ENCODE data around the gene SAC3D1. TPM values are rescaled to one million over a fixed set of nuclear protein-coding genes. Genes with fewer than 3 reads are reported as not detected.

SAC3D1 gene
- total and polyA plus RNA-seq, 2 of the 4 experiments (the other 2 are of a cell fraction) = 2.9 to 13.2 TPM

DNA sequence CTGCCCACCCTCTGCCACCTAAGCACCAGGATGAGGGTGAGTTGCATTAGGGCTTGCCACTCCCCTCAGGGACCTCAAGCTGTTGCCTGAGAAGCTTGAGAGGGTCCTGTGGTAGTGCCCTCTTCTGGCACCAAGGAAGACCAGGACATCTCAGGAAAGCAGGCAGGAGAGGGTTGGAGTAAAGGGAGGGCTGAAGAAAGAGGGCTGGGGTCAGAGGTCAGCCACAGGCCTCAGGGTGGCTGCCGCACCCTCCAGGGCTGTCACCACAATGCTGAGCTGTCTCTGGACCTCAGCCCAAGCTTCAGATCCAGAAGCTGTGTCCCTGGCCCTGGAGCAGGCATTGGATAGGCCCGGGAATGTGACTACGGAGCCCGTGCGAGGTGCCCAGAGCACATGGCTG lies 4.1 kb downstream of the SAC3D1 start:
- H4K91ac ChIP-seq (ENCODE audit: insufficient read depth, low read depth, low read length) = no peak overlapping the region
- intact Hi-C loops (cut with micrococcal nuclease) = no loop called here
- no peak overlapping the region for H2BK5ac ChIP-seq (ENCODE audit: low read depth, low read length, poor library complexity, severe bottlenecking)
- H3K79me1 ChIP-seq (ENCODE audit: low read depth in 1 of 2, low read length in 2 of 2) = peaks cover 17 to 37% of the 10 kb centered on the region in 2 experiments
- no peak overlapping the region for H2AK9ac ChIP-seq (replicated peaks; ENCODE audit: low read depth, low read length, poor library complexity)
- peaks cover 13% of the 10 kb centered on the region; the same call in 1 of the 2 replicates for H3K9me1 ChIP-seq (ENCODE audit: insufficient read depth, low read length)
- H4K8ac ChIP-seq (ENCODE audit: low read depth in 2 of 2, low read length in 2 of 2) = no peak overlapping the region
- H3K27me3 ChIP-seq (ENCODE audit: control insufficient read depth, insufficient read depth, low read length) = no peaks in the 10 kb centered on the region
- H2BK20ac ChIP-seq (ENCODE audit: low read depth, low read length) = no peak overlapping the region
- H3K4me2 ChIP-seq (ENCODE audit: low read depth, low read length) = no peak overlapping the region
- POLR2A ChIA-PET (ENCODE audit: unreplicated experiment) = no interaction called here
- H3K14ac ChIP-seq (replicated peaks; ENCODE audit: low read depth, low read length) = no peak overlapping the region
- H4K20me1 ChIP-seq (ENCODE audit: insufficient read depth, low read length) = peaks cover 5% of the 10 kb centered on the region; the same call in 1 of the 2 replicates
- H3K18ac ChIP-seq (ENCODE audit: low read depth, low read length) = no peak overlapping the region
- no peak overlapping the region for H3K56ac ChIP-seq (ENCODE audit: extremely low read depth, insufficient read depth, low read length)
- H3K4ac ChIP-seq (ENCODE audit: low read depth, low read length) = no peak overlapping the region
- H3K36me3 ChIP-seq (ENCODE audit: control insufficient read depth, insufficient read depth, low read length) = peaks cover 13% of the 10 kb centered on the region
- no peak overlapping the region for H2BK15ac ChIP-seq (ENCODE audit: low read depth, low read length)
- no peaks in the 10 kb centered on the region for H3K9me3 ChIP-seq (ENCODE audit: control insufficient read depth, insufficient read depth, low read length)
- dilution Hi-C loops (cut with HindIII; ENCODE audit: low sequenced_read_pairs, unreplicated experiment) = no loop called here
- in situ Hi-C loops (cut with MboI; ENCODE audit: low sequenced_read_pairs) = no loop called here
- no peak overlapping the region for H3K23ac ChIP-seq (ENCODE audit: low read depth, low read length)
- no peak overlapping the region for H2BK120ac ChIP-seq (ENCODE audit: low read depth, low read length)
- TF ChIP-seq NFE2L2 (IDR thresholded peaks at IDR 0.05; ENCODE audit: low read depth, low read length) (no peak), USF2 (IDR thresholded peaks at IDR 0.05; ENCODE audit: low read depth, low read length) (no peak), BHLHE40 (IDR thresholded peaks at IDR 0.05; ENCODE audit: low read depth, low read length) (no peak), POLR2A (IDR thresholded peaks at IDR 0.05; ENCODE audit: low read depth, low read length) (no peak), RFX5 (IDR thresholded peaks at IDR 0.05; ENCODE audit: low read depth, low read length) (no peak), MAZ (IDR thresholded peaks at IDR 0.05; ENCODE audit: borderline replicate concordance, low read depth, low read length) (no peak), CEBPB (IDR thresholded peaks at IDR 0.05; ENCODE audit: low read depth, low read length) (no peak), FOS (IDR thresholded peaks at IDR 0.05; ENCODE audit: low read depth, low read length) (no peak), MAFK (IDR thresholded peaks at IDR 0.05; ENCODE audit: low read depth, low read length) (no peak), RCOR1 (IDR thresholded peaks at IDR 0.05; ENCODE audit: insufficient replicate concordance, low read length) (no peak), MXI1 (IDR thresholded peaks at IDR 0.05; ENCODE audit: borderline replicate concordance, low read depth, low read length) (no peak), CHD1 (IDR thresholded peaks at IDR 0.05; ENCODE audit: low read depth, low read length) (no peak), RAD21 (IDR thresholded peaks at IDR 0.05; ENCODE audit: low read length) (no peak), CTCF (conservative IDR thresholded peaks at IDR 0.05; ENCODE audit: low read depth, low read length) (no peak), SMC3 (IDR thresholded peaks at IDR 0.05; ENCODE audit: low read depth, low read length) (no peak)
- TF ChIP-seq, protein P1, sequence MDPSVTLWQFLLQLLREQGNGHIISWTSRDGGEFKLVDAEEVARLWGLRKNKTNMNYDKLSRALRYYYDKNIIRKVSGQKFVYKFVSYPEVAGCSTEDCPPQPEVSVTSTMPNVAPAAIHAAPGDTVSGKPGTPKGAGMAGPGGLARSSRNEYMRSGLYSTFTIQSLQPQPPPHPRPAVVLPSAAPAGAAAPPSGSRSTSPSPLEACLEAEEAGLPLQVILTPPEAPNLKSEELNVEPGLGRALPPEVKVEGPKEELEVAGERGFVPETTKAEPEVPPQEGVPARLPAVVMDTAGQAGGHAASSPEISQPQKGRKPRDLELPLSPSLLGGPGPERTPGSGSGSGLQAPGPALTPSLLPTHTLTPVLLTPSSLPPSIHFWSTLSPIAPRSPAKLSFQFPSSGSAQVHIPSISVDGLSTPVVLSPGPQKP (IDR thresholded peaks at IDR 0.05; ENCODE audit: borderline replicate concordance, low read depth, low read length) = no peak
- CTCF ChIA-PET = interaction anchor here (0.7 kb wide), 1 partner anchor 14 kb away, joined by 8 read pairs; the partner anchor contains the start of gene NAALADL1
- no peaks in the 10 kb centered on the region for H3K4me1 ChIP-seq (ENCODE audit: control insufficient read depth, insufficient read depth, low read length)
- no peak overlapping the region for H2AK5ac ChIP-seq (ENCODE audit: low read depth, low read length)
- no peak overlapping the region for H4K5ac ChIP-seq (ENCODE audit: low read depth, low read length)
- no peak overlapping the region for H3K4me3 ChIP-seq (ENCODE audit: insufficient read depth, low read depth, low read length)
- DNase-seq (no peak), ATAC-seq (ENCODE audit: low read depth) (no peak)
- H3K27ac ChIP-seq (ENCODE audit: insufficient read depth, low read length) = no peak overlapping the region
- WGBS, 2 experiments (ENCODE audit: extremely low coverage in 2 of 2, insufficient read length in 1 of 2) = no CpG with 5 or more reads among the region's 5 CpGs
- H2AFZ ChIP-seq (replicated peaks; ENCODE audit: low read length, poor library complexity) = no peak overlapping the region
- BruUV-seq (replicated peaks) = no TSS peak
- no peak overlapping the region for H3K9ac ChIP-seq (ENCODE audit: low read depth, low read length)
